Testis (tissue), 2 donors: ENCODE results near the gene ARPC1A.
"Not testable (repeated sequence)": the region's sequence is repeated elsewhere in the genome, so short reads cannot be mapped to it uniquely, and the experiment has no call there.

Experiments
- POLR2A ChIP-seq: fragments of 450-650 bp; IDR thresholded peaks from one replicate; pipeline ENCODE4 v1.6.1; 2017; ENCODE audit warnings: antibody characterized with exemption, mild to moderate bottlenecking, moderate library complexity
- TF ChIP-seq, protein P1 (sequence below), 3 experiments: fragments of 450-650 bp in 2 of 3; fragments of 200-600 bp in 1 of 3; sonication (generic) in 1 of 3; IDR thresholded peaks; one replicate each; pipeline ENCODE4 v1.5.1; 2016 to 2019; ENCODE audit warnings: antibody characterized with exemption in 3 of 3, mild to moderate bottlenecking in 2 of 3, moderate library complexity in 1 of 3

DNA sequence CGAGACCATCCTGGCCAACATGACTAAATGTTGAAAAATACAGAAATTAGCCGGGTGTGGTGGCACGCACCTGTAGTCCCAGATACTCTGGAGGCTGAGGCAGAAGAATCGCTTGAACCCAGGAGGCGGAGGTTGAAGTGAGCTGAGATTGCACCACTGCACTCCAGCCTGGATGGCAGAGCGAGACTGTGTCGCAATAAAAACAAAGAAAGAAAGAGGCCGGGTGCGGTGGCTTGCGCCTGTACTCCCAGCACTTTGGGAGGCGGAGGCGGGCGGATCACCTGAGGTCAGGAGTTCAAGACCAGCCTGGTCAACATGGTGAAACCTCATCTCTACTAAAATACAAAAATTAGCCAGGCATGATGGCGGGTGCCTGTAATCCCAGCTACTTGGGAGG lies 61.5 kb downstream of the ARPC1A start:
- TF ChIP-seq, protein P1, sequence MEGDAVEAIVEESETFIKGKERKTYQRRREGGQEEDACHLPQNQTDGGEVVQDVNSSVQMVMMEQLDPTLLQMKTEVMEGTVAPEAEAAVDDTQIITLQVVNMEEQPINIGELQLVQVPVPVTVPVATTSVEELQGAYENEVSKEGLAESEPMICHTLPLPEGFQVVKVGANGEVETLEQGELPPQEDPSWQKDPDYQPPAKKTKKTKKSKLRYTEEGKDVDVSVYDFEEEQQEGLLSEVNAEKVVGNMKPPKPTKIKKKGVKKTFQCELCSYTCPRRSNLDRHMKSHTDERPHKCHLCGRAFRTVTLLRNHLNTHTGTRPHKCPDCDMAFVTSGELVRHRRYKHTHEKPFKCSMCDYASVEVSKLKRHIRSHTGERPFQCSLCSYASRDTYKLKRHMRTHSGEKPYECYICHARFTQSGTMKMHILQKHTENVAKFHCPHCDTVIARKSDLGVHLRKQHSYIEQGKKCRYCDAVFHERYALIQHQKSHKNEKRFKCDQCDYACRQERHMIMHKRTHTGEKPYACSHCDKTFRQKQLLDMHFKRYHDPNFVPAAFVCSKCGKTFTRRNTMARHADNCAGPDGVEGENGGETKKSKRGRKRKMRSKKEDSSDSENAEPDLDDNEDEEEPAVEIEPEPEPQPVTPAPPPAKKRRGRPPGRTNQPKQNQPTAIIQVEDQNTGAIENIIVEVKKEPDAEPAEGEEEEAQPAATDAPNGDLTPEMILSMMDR (IDR thresholded peaks at IDR 0.05), result not testable (repeated sequence)
- TF ChIP-seq POLR2A, result not testable (repeated sequence)
